Left ventricle myocardium inferior (tissue), 1 donor: Measurements from ENCODE around the gene PFKL. TPM values are rescaled to one million over a fixed set of nuclear protein-coding genes. Genes with fewer than 3 reads are reported as not detected.

Source experiments
- DNase-seq: peaks from one replicate; pipeline ENCODE4 v3.0.0-alpha.2; 2020
- H3K27ac ChIP-seq: fragments of 200-600 bp; replicated peaks from 2 replicates; pipeline ENCODE4 v1.8.0; 2021
- H3K27me3 ChIP-seq: fragments of 200-600 bp; 2 replicates; pipeline ENCODE4 v1.8.0; 2021; ENCODE audit warnings: low read depth
- H3K36me3 ChIP-seq: fragments of 200-600 bp; 2 replicates; pipeline ENCODE4 v1.8.0; 2021
- H3K4me1 ChIP-seq: fragments of 200-600 bp; 2 replicates; pipeline ENCODE4 v1.8.0; 2021
- H3K4me3 ChIP-seq: fragments of 200-600 bp; 2 replicates; pipeline ENCODE4 v1.8.0; 2021; ENCODE audit warnings: mild to moderate bottlenecking, moderate library complexity
- H3K9me3 ChIP-seq: fragments of 200-600 bp; replicated peaks from 2 replicates; pipeline ENCODE4 v1.8.0; 2021
- intact Hi-C: fragments of 100-400 bp; cut with micrococcal nuclease; formaldehyde crosslinking; loops from one replicate; pipeline ENCODE4 v1.11.0; 2022
- total RNA-seq: library from RNA; stranded (reverse); fragmentation: NEBNext Ultra II Directional; extraction: Animal tissue kit (Norgen Biotek cat#: 25700); gene quantifications from one replicate; pipeline ENCODE4 v1.2.1, GENCODE V29; 2021
- TF ChIP-seq, protein P1 (sequence below): fragments of 200-600 bp; IDR thresholded peaks from 2 replicates; pipeline ENCODE4 v1.8.0; 2021; ENCODE audit warnings: antibody characterized with exemption, mild to moderate bottlenecking, borderline replicate concordance
- donor health status: DM: no; HTN: yes; CAD: no; lungs with severe emphysema.

The PFKL gene
- total RNA-seq, 1 donor from 2014 or later: 47.7 TPM

- intact Hi-C loops: no loop called here
- DNase-seq: no peak
- H3K27me3 ChIP-seq: peaks cover 21% of the 10 kb centered on the region
- no peak overlapping the region for H3K27ac ChIP-seq
- H3K9me3 ChIP-seq: peaks cover 17% of the 10 kb centered on the region
- H3K36me3 ChIP-seq: no peaks in the 10 kb centered on the region
- H3K4me3 ChIP-seq: no peak overlapping the region
- TF ChIP-seq, protein P1, sequence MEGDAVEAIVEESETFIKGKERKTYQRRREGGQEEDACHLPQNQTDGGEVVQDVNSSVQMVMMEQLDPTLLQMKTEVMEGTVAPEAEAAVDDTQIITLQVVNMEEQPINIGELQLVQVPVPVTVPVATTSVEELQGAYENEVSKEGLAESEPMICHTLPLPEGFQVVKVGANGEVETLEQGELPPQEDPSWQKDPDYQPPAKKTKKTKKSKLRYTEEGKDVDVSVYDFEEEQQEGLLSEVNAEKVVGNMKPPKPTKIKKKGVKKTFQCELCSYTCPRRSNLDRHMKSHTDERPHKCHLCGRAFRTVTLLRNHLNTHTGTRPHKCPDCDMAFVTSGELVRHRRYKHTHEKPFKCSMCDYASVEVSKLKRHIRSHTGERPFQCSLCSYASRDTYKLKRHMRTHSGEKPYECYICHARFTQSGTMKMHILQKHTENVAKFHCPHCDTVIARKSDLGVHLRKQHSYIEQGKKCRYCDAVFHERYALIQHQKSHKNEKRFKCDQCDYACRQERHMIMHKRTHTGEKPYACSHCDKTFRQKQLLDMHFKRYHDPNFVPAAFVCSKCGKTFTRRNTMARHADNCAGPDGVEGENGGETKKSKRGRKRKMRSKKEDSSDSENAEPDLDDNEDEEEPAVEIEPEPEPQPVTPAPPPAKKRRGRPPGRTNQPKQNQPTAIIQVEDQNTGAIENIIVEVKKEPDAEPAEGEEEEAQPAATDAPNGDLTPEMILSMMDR: no peak
- H3K4me1 ChIP-seq: no peaks in the 10 kb centered on the region
Measured at GRCh38 chr21:44259082-44259705, 40.7 kb upstream of the PFKL start.

DNA sequence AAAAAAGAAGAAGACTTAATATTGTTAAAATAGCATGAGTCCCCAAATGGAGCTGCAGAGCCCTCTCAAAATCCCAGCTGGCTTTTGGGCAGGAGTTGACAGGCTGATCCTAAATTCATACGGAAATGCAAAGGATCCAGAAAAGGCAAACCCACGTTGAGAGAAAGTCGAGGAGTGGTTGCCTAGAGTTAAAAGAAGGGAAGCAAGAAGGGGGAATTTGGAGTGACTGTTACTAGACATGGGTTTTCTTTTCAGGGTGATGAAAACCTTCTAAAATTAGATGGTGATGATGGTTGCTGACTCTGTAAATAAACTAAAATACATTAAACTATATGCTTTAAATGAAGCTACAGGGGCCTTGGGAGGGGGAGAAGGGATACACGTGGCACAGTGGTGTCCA lies 39.8 kb upstream of the PFKL start:
- TF ChIP-seq, protein P1: no peak
- peaks cover 20% of the 10 kb centered on the region for H3K27me3 ChIP-seq

GRCh38 chr21:44260791-44261631 lies 38.8 kb upstream of the PFKL start:
- Histone ChIP-seq H3K4me3 (no peak overlapping the region), H3K27me3 (peaks cover 17% of the 10 kb centered on the region), H3K27ac (no peak overlapping the region), H3K36me3 (no peaks in the 10 kb centered on the region), H3K4me1 (no peaks in the 10 kb centered on the region), H3K9me3 (peaks cover 17% of the 10 kb centered on the region)
- intact Hi-C loops: no loop called here
- DNase-seq: no peak
- TF ChIP-seq, protein P1: no peak

More for the DNA sequence above, 39.8 kb upstream of the PFKL start:
- peaks cover 17% of the 10 kb centered on the region for H3K9me3 ChIP-seq
- H3K27ac ChIP-seq: no peak overlapping the region
- no peaks in the 10 kb centered on the region for H3K4me1 ChIP-seq
- no peaks in the 10 kb centered on the region for H3K36me3 ChIP-seq
- intact Hi-C loops: no loop called here
- H3K4me3 ChIP-seq: no peak overlapping the region
- no peak for DNase-seq

GRCh38 chr21:44261675-44262295 lies 38.1 kb upstream of the PFKL start, which contains the start of gene DNMT3L:
Gene DNMT3L (minus strand): TSS chr21:44261897. CDS start chr21:44261259, 638 bp downstream.
- DNase-seq: no peak
- no peak within 1 kb of the TSS for H3K4me3 ChIP-seq
- H3K27me3 ChIP-seq: peaks cover 17% of the 10 kb centered on the region
- H3K36me3 ChIP-seq: no peaks in the 10 kb centered on the region
- H3K4me1 ChIP-seq: no peaks in the 10 kb centered on the region
- TF ChIP-seq, protein P1: no peak
- H3K9me3 ChIP-seq: peaks cover 17% of the 10 kb centered on the region
- intact Hi-C loops: no loop called here
- H3K27ac ChIP-seq: no peak within 1 kb of the TSS

DNA sequence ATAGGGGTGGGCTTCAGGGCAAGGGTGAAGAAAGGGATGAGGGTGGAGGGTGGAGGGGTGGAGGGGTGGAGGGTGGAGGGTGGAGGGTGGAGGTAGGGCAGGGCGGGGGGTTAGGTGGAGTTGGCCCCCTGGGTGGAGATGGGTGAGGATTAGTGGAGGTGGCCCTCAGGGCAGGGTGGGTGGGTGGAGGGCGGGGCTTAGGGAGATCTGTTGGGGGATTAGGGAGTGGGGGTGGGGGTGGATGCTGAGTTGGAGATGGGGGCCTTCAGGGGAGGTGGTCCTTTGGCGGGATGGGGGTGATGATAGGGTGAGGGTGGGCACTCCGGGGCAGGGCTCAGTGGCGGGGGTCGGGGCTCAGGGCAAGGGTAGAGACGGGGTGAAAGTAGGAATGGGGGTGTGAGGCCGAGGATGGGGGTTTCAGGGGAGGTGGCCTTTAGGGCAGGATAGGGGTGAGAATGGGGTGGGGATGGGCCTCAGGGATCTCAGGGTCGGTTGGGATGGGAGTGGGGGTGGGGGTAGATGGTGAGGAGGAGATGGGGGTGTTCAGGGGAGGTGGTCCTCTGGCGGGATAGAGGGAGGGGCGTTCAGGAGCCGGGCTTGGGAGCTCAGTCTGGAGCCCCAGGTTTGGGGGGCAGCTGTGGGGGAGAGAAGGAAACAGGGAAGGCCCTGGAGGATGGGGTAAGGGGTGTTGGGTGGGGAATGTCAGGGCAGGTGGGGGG lies 37.4 kb upstream of the PFKL start:
- intact Hi-C loops: no loop called here
- Histone ChIP-seq H3K9me3 (peaks cover 17% of the 10 kb centered on the region), H3K4me3 (no peak overlapping the region), H3K27me3 (peaks cover 17% of the 10 kb centered on the region), H3K4me1 (no peaks in the 10 kb centered on the region), H3K36me3 (no peaks in the 10 kb centered on the region), H3K27ac (no peak overlapping the region)
- no peak for DNase-seq
- TF ChIP-seq, protein P1: no peak
